BJ (cell line): ENCODE data around the gene SLC16A7. TPM values are rescaled to one million over a fixed set of nuclear protein-coding genes. Genes with fewer than 3 reads are reported as not detected.

Source experiments
- CTCF ChIA-PET: fragments of 350-600 bp; formaldehyde crosslinking; extraction: SDS; loops from one replicate; lab custom pipeline; 2021; ENCODE audit warnings: antibody characterized with exemption, inconsistent platforms; lab: Yijun Ruan, JAX
- POLR2A ChIA-PET: fragments of 300-600 bp; sonication (Branson Sonifier 250); formaldehyde crosslinking; extraction: SDS; loops from one replicate; lab custom pipeline; 2021; ENCODE audit warnings: antibody characterized with exemption; lab: Charles Lee
- DNase-seq: peaks from one replicate; pipeline ENCODE4 v3.0.0-alpha.2; 2011; ENCODE audit warnings: low read depth
- H3K27me3 ChIP-seq: 2 replicates; pipeline ENCODE4 v1.6.0; 2011; ENCODE audit warnings: low read length; ENCODE audit not compliant: control insufficient read depth, insufficient read depth
- H3K36me3 ChIP-seq: 2 replicates; pipeline ENCODE4 v1.5.1; 2011; ENCODE audit warnings: low read length; ENCODE audit not compliant: control insufficient read depth, insufficient read depth
- H3K4me3 ChIP-seq: 2 replicates; pipeline ENCODE4 v1.5.1; 2011; ENCODE audit warnings: low read depth, mild to moderate bottlenecking, control low read depth, low read length
- polyA minus RNA-seq: library from RNA; depleted of rRNA, polyadenylated mRNA; stranded (reverse); fragments of >200 nt; gene quantifications from 2 replicates; pipeline ENCODE4 v1.2.3, GENCODE V29; 2011; rRNA and poly(A)+ RNA removed
- polyA plus RNA-seq: library from polyadenylated mRNA; depleted of rRNA; stranded (reverse); fragments of >200 nt; gene quantifications from 2 replicates; pipeline ENCODE4 v1.2.3, GENCODE V29; 2011; rRNA removed
- TF ChIP-seq, protein P1 (sequence below): IDR thresholded peaks from 2 replicates; pipeline ENCODE4 v1.5.1; 2011; ENCODE audit warnings: low read depth, mild to moderate bottlenecking, control low read depth, inconsistent platforms, low read length, moderate library complexity; ENCODE audit not compliant: insufficient read depth

Gene SLC16A7
- polyA plus RNA-seq (23.0 and 32.8 TPM in 2 replicates), polyA minus RNA-seq (63.2 and 75.9 TPM in 2 replicates)

- ChIA-PET POLR2A (interaction anchor here (0.6 kb wide), 1 partner anchor 22 kb away, joined by 3 read pairs; no protein-coding TSS in a partner anchor), CTCF (interaction anchor here (0.5 to 0.6 kb wide), 2 partner anchors 177 to 382 kb away, joined by 3 to 4 read pairs; no protein-coding TSS in a partner anchor)
- TF ChIP-seq, protein P1, sequence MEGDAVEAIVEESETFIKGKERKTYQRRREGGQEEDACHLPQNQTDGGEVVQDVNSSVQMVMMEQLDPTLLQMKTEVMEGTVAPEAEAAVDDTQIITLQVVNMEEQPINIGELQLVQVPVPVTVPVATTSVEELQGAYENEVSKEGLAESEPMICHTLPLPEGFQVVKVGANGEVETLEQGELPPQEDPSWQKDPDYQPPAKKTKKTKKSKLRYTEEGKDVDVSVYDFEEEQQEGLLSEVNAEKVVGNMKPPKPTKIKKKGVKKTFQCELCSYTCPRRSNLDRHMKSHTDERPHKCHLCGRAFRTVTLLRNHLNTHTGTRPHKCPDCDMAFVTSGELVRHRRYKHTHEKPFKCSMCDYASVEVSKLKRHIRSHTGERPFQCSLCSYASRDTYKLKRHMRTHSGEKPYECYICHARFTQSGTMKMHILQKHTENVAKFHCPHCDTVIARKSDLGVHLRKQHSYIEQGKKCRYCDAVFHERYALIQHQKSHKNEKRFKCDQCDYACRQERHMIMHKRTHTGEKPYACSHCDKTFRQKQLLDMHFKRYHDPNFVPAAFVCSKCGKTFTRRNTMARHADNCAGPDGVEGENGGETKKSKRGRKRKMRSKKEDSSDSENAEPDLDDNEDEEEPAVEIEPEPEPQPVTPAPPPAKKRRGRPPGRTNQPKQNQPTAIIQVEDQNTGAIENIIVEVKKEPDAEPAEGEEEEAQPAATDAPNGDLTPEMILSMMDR: 0 out of 2 replicates have a peak, but pooled peaks have one; percentile 4
- Histone ChIP-seq H3K36me3 (no peaks in the 10 kb centered on the region), H3K4me3 (peak within 1 kb of the TSS; percentile 77), H3K27me3 (no peaks in the 10 kb centered on the region)
- peak; percentile 46 for DNase-seq
Observed at GRCh38 chr12:59595883-59596540, at the start of gene SLC16A7. Gene SLC16A7, plus strand, starts transcription at chr12:59596029. Its CDS starts 108,773 bp downstream, at chr12:59704802.

GRCh38 chr12:59548930-59549329 lies 46.9 kb upstream of the SLC16A7 start:
- TF ChIP-seq, protein P1: no peak
- no peaks in the 10 kb centered on the region for H3K36me3 ChIP-seq
- no peaks in the 10 kb centered on the region for H3K27me3 ChIP-seq
- ChIA-PET POLR2A (no interaction called here), CTCF (no interaction called here)
- DNase-seq: no peak
- no peak overlapping the region for H3K4me3 ChIP-seq

- ChIA-PET POLR2A (no interaction called here), CTCF (no interaction called here)
- no peak for DNase-seq
- H3K4me3 ChIP-seq: no peak overlapping the region
- no peaks in the 10 kb centered on the region for H3K27me3 ChIP-seq
- H3K36me3 ChIP-seq: no peaks in the 10 kb centered on the region
- TF ChIP-seq, protein P1: no peak
Observed at GRCh38 chr12:59559696-59560095, 36.1 kb upstream of the SLC16A7 start.

DNA sequence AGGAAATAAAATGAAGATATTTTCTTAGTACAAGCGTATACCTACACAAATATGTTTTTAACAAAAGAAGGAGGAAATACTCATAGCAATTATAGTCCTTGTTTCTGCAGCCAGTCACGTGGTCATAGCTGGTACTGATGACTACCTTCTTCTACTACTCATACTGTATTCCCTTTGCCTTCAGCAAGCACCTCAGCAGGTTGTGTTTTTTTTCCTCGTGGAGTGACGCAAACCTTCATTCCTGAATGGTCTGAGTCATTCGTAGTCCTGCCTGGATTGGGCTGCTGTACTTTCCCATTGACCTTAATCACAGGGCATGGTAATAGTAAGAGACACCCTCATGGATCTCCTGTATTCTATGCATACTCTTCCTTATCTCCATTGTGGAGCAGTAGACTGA lies 25.7 kb upstream of the SLC16A7 start:
- Histone ChIP-seq H3K36me3 (no peaks in the 10 kb centered on the region), H3K27me3 (no peaks in the 10 kb centered on the region), H3K4me3 (no peak overlapping the region)
- CTCF ChIA-PET: no interaction called here
- POLR2A ChIA-PET: no interaction called here
- TF ChIP-seq, protein P1: no peak
- no peak for DNase-seq

GRCh38 chr12:59574406-59574805 lies 21.4 kb upstream of the SLC16A7 start:
- no peaks in the 10 kb centered on the region for H3K27me3 ChIP-seq
- no peak overlapping the region for H3K4me3 ChIP-seq
- POLR2A ChIA-PET: interaction anchor here (0.6 kb wide), 1 partner anchor 26 kb away, joined by 4 read pairs; no protein-coding TSS in a partner anchor
- CTCF ChIA-PET: interaction anchor here (1.0 kb wide), 1 partner anchor 16 kb away, joined by 3 read pairs; no protein-coding TSS in a partner anchor
- no peaks in the 10 kb centered on the region for H3K36me3 ChIP-seq
- DNase-seq: no peak
- TF ChIP-seq, protein P1: no peak
